CD4-positive, alpha-beta T cell treated with Interferon alpha-2 for 1 hour (primary cell): ENCODE data around the gene SLC9A7.
"Not testable (repeated sequence)": the region's sequence is repeated elsewhere in the genome, so short reads cannot be mapped to it uniquely, and the experiment has no call there.

ENCODE experiments used
- DNase-seq, 2 donors: peaks; one replicate each; pipeline ENCODE4 v3.0.0-alpha.2; 2020 to 2022

Gene SLC9A7

DNA sequence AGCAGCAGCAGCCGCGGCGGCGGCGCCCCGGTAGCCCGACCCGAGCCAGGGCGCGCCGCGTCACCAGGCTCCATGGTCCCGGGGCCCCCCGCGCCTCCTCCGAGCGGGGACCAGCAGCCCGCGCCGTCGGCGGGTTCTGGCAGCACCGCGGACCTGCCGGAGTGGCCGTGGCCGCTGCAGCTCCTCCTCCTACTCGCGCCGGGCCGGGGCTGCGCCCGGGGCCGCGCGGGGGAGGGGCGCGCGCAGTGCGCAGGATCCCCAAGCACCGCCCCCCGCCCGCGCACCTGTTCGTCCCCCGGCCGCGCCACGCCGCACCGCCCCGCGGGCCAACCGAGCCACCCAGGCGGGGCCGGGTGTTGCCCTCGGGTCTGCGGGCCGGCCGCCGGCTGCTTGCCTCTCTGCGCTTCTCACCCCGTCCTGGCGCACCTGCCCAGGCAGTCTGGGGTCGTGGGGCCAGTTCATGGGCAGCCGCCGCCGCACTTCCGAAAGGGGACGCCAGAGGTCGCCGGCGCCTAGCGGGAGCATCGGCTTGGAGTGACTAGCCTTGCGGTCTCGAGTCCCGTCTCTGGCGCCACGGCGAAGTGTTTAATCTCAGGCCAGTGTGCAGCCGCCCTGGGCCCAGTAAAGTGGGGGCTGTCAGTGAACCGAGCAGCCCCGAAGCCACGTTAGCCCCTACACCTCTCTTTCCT lies at the start of gene SLC9A7:
SLC9A7 (minus strand) TSS at position 163 of the 689 bp plus-strand sequence; CDS start at position 74, 89 bp downstream.
- DNase-seq: peak; percentile 79 to 82

DNA sequence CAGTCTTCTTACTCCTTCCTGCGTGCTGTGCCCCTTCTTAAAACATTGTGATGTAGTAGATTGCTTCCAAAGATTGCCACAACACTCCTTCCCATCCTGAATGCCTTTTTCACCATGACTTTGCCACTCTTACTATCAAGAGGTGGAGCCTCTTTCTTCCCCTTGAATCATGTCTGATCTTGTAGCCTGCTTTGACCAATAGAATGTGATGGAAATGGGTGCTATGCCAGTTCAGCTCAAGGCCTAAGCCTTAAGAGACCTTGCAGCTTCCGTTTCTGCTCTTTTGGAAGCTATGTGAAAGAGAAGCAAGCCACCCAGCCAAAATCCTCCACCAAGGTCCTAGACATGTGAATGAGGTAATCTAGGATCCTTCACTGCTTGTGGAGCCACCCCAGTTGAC lies 46.4 kb upstream of the SLC9A7 start:
- DNase-seq: no peak

DNA sequence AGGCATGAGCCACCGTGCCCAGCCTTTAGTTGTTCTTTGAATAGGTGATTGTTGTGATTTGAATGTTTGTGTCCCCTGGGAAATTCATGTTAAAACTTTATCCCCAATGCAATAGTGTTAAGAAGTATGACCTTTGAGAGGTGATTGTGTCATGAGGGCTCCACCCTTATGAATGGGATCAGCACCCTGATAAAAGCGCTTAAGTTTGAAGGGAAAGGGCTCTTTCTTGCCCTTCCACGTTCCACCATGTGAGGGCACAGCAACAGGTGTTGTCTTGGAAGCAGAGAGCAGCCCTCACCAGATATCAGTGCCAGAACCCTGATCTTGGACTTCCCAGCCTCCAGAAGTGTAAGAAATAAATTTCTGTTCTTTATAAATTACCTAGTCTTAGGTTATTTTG lies 44.2 kb upstream of the SLC9A7 start:
- DNase-seq: no peak

DNA sequence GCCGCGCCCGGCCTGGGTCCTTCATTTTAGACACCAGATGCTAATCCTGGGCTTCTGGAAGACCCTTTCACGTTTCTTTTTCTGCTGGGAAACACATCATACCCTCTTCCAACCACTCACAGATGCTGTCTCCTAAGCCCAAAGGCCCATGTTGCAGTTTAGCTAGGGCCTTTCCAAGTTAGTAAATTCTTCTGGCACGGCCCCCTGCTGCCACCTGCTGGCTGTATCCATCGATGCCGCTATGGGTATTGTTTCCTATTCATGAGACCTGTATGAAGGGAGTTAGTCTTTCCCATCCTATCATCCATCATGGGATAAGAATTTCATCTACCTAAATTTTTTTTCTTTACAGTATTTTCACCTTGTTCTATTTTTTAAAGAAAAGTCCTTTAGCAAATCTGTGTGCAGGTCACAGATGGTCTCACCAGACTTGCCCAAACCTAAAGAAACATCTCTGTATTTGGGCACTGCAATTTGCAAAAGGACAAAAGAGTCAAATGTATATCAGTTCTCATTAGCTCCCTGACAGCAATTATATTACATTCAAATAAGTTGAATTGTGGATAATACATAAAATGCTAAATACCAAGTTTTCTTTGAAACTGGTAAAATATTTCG lies 37.8 kb upstream of the SLC9A7 start:
- DNase-seq: peak; percentile 64 to 71

DNA sequence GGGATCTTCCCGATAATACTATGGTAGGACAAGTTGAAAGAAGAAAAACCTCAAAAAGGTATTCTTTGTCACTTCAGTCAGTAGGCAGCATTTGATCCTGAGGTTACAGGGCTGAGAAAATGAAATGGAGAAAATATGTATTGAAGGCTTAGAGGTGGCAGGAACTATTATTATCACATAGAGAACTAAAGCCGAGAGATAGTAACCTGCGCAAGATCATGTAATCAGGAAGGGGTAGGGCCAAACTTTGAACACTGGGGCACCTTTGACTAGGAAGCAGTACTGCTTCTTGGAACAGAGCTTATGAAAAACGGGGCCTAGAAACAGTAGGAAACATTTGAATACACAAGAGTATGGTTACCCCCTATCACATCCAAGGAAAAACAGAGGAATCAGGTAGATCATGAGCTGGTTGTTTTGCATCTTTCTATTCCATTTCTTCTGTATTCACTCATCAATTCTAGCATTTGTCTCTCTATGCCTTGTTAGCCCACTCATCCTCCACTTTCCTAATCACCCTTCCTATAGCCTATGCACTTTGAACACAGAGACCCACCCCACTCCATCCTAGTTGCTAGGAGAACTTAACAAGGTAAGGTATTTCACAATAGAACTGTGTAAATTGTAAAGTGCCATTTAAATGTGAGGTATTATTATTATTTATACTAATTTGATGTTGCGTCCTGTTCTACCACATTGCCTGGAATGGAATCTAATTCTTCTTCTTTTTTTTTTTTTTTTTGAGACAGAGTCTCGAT lies 34.6 kb upstream of the SLC9A7 start:
- no peak for DNase-seq

DNA sequence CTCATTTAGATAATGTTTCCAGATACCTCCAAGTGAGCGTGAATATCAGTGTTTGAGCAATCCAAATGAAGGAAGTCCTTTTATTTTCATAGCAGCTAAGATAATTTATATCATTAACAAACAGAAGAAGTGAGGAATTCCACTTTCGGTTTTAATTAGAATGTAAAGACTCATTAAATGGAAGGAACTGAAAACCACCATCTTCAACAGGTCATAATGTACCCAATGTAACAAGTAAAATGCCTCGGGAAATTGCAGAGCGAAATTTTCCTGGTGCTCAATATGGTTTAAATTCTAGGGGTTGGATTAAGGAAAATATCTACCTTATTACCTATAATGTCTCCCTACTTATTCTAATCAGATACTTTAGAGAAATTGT lies 33.9 kb upstream of the SLC9A7 start:
- DNase-seq: peak in 1 of 2 donors; percentile 0

DNA sequence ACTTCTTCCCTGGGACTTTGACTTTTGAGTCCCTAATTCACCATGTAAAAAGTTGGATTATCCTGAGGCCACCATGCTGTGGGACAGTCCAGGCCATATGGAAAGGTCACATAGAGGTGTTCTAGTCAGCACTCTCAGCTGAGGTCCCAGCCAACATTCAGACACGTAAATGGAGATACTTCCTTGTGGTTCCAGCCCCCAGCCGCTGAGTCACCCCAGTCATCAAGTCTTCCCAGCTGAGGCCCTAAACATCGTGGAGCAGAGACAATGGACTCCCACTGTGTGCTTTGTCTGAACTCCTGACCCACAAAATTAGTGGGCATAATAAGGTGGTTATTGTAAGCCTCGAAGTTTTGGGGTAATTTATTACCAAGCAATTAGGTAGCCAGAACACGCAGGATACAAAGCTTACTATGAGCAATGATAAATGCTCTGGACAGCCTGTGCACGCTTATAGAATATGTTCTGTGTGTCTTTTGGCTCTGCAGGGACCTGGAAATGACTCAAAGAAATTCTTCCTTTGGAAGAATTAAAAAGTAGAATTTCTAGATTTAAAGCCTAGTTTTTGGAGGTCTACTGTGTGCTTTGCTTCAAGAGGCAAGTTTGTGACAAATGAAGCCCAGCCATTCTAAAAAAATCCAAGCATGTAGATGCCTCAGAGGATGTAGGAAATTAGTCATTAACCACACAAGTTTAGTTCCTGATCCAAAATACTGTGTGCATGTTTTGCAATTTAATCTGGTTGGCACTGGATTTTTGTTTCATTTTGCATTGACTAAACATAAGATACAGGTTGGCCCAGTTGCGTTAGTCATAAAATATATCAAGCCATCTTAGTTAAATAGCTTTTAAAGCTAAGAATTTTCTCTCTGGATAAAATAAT lies 33.2 kb upstream of the SLC9A7 start:
- DNase-seq: peak; percentile 2 to 8

DNA sequence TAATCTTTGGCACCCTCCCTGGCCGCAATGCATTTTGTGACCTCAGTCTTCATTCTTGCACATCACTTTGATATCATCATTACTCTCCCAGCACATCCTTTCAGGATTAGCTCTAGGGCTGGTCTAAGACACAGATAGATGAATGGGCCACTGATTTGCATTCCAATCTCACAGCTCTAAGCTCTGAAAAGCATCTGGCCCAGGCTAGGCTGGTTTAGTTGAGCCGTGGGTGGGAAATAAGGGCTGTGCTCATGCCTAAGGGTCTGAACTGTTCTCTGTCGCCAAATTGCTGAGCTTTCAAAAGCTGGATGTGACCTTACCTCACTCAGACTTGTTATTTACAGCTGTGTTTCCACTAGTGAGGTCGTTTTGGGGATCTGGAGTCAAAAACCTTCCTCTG lies 30.0 kb upstream of the SLC9A7 start:
- DNase-seq: no peak

DNA sequence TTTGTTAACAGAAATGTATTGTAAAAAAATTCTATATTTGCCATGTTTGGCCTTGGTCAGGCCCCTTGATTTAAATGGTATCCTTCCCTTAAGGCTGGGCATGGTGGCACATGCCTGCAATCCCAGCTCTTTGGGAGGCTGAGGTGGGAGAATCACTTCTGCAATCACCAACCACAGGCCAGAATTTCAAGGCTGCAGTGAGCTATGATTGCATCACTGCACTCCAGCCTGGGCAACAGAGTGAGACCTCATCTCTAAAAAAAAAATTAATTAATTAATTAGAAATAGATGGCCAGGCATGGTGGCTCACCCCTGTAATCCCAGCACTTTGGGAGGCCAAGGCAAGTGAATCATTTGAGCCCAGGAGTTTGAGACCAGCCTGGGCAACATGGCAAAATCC lies 25.5 kb upstream of the SLC9A7 start:
- DNase-seq: not testable (repeated sequence)

DNA sequence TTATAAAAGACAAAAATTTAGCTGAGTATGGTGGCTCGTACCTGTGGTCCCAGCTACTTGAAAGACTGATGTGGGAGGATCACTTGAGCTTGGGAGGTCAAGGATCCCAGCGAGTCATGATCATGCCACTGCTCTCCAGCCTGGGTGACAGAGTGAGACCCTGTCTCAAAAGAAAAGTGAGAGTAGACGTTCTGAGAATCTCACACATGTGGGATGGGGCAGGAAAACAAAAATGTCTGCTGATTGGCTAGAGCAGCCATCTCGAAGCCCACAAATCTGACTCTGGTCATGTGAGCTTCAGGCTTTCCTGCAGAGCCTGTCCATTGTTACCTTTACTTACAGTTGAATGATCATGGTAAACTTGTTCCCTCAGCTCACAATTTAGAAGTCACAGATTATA lies 23.1 kb upstream of the SLC9A7 start:
- DNase-seq: no peak

DNA sequence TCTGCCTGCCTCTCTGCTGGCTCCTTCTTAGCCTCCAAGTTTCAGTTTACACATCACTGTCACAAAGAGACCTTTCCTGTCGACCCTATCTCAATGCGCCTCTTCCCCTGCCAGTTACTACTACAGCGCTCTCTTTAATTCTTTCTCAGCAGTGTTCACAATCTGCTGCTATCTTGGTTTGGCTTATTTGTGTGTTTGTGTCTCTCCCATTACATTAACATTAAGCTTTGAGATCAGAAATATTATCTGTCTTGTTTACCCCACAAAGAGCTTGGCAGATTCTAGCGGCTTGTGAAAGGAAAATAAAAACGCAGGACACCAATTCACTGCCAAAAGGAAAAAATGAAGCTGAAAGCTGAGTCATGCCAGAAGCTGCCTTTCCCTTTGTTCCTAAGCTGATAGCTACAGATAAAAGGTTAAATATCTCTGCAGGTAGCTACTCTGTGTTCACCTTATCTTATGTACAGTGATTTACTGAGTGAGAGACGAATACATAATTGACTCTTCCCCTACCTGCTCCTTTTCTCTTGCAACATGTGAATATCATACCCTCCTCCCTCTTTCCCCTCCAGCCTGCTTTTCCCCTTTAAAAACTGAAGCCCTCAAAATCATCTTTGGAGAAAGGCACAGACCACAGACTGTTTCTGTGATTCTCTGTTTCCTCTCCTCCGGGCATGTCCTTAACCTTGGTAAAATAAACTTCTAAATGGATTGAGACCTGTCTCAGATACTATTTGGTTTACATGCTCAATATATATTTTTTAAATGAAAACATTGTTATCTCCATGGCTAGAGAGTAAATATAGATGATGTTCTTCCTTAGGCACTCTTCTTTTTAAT lies 19.3 kb upstream of the SLC9A7 start:
- no peak for DNase-seq

DNA sequence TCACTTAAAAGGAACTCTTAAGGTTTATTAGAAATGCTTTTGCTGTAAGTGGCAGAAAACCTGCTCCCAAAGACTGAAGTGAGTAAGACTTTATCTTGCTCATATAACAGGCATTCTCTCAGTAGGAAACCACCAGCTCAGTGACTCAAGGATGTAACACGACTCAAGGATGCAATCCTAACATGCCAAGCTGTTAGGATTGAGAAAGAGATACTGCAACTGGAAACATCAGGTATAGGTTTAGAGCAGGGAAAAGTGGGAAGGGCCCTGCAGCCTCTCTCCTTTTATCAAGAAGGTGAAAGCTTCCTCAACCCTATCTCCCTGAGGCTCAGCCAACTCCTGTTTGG lies 11.9 kb upstream of the SLC9A7 start:
- no peak for DNase-seq

DNA sequence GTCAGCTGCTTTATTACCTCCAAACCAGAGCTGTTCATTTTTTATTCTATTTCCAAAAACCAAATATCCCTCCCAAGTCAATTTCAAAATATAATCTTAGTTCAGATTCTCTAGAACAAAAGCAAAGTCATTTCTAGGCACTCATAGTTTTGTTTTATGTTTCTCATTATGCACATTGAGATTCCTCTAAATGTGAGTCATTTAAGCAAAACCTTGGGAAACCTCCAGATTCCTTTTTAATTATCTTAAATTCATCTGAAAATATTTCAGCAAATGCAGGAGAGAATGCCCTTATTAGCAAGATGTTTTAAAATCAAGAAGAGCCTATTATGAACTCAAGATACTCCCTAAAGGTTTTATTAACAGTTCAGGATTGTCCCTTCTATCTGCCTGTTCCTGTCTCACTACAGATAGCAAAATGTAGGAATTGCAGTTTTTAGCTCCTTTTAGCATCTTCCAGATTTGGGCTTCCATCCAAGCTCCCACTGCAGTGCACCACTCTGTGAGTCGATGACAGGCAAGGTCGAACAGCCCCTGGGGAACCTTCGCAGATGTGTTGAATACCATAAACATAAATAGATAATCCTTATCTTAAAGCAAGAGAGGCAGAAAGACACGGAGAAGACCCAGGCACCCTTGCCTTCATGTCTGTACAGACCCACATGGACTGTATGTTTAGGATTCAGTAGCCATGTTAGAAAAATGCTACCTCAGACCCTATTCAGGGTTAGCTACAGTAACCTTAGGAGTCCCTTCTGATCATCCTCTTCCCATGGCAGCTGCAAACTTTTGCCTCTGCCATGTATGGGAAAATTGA lies 11.3 kb upstream of the SLC9A7 start:
- no peak for DNase-seq

DNA sequence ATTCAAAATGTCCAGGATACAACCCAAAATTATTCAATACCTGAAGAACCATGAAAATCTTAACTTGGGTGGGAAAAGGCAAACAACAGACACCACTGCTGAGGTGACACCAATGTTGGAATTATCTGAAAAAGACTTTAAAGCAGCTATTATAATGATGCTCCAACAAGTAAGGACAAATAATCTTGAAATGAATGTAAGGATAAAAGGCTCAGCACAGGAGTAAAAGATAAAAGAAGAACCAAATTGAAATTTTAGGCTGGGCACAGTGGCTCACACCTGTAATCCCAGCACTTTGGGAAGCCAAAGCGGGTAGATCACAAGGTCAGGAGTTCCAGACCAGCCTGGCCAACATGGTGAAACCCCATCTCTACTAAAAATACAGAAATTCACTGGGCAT lies 4.0 kb upstream of the SLC9A7 start:
- no peak for DNase-seq

DNA sequence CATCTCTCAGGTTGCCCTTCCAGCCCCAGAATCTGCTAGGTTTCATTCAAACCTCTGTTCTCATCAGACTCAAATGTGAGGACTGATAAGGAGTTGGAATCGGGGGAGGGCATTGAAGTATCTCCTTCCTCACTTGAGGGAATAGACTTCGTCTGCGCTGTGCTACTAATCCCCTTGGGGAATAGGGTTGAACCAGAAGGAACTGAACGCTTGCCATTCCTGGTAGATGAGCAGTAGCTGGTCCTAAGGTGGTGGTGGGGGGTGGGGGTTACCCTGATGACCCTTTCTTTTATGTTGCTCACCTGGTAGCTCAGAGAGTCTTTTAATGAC lies 692 bp upstream of the SLC9A7 start:
- DNase-seq: no peak

DNA sequence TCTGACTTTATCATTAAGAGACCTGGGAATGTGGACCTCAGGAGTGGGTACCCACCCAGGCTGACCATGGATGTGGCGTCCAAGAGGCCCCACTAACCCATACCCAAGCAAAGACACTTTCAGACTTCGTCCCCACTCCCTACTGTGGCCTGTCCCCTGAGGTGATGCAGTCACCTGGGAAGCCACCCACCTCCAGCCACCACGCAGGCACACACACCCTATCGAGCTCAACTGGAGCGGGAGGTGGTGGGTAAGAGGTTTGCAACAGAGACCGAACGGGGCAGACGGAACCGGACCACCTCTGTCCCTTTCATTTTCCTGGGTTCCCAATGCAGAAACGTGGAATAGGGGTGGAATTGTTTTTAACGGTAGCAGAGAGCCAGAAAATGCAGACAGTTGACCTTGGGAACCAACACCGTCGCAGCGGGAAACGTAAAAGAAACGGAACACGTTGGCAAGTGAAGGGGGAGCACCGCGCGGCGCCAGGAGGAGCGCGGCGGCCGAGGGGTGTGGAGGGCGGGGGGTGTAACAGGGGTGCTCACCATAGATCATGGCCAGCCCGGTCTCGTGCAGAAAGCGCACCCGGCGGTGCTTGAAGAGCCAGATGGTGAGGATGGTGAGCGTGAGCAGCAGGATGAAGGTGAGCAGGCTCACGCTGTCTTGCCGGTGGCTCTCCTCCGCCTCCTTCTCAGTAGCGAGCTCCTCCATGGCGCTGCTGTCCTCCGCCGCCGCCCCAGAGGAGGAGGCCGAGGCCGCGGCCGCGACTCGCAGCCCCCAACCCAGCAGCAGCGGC lies 559 bp downstream of the SLC9A7 start:
- peak in 1 of 2 donors; percentile 0 for DNase-seq

DNA sequence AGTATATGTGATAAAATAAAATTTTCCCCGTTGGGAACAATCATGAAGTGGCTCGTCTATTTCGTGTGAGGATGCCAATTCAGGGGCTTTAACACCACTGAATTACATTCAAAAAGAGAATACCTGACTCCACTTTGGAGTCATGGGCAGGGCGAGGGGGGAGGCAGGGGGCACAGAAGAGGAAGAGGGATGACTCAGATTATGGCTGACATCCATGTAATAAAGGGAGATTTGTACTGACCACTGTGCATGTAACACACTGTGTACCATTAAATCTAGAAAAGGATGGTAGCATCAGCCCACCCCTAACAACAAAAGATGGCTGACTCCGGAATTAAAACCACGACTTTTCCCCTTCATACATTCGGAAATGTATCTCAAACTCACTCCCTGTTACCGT lies 1.3 kb downstream of the SLC9A7 start:
- DNase-seq: no peak

DNA sequence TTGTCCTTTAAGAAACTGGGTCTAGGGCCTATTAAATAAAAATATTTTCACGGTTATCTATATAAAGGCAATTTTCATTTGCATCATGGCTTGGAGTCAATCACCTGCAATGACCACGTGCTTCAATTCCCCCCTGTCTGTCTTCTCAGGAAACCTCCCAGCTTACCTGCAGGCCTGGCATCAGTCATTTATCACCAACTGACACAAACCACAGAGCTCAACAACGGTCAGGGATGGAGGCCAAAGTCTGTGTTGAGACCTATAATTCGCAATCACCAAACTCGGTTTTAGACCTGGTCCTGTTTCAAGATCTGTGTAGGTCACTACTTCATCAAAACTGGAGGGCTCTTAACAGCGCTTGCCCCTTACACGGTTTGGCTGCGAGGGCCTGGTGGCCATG lies 1.9 kb downstream of the SLC9A7 start:
- DNase-seq: no peak

DNA sequence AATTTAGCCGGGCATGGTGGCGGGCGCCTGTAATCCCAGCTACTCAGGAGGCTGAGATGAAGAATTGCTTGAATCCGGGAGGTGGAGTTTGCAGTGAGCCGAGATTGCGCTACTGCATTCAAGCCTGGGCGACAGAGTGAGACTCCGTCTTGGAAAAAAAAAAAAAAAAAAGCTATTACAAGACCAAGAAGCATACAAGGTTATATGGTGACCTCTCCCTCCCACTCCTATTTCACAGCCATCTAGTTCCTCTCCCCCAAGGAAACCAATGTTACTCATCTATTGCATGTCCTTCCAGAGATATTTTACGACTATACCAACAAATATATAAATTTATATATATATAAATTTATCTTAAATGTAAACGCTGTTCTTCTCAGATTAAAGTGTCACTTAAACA lies 3.2 kb downstream of the SLC9A7 start:
- DNase-seq: no peak

DNA sequence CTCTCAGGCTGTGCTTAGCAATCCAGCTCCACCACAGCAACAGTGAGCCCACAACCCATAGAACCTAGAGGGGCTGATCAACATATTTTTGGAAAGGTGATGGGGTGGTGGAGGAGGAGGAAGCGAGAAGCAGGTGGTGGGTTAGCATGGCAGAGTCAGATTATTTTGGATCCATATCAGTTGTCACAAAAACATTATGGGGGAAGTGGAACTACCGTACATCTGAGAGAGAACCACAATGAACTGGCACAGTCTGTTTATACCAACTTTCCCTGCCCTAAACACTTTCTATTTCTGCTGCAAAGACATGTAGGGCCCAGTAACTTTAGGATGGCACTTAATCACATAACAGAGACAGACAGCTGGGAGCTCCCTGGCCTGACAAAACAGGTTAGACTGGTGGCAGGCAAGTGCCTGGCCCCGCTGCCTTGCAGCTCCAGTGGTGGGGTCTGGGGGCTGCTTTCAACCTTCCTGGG lies 4.3 kb downstream of the SLC9A7 start:
- no peak for DNase-seq

DNA sequence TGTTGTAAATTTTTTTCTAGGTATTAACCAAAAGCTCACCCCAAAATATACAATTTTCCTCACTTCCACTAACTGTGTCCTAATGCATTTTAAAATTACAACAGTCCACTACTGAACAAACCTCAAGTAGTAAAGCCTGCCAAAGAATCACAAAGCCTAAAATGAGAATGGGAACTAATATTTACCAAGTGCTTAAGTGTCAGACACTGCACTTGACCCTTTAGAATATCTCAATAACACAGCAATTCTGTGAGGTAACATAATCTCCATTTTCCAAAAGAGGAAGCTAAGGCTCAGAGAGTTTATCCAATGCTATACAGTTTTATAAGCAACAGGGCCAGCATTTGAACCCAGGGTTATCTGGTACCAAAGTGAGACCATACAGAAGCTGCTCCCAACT lies 4.9 kb downstream of the SLC9A7 start:
- DNase-seq: no peak
